ENCODE results near the gene AACS. TPM values are rescaled to one million over a fixed set of nuclear protein-coding genes. Genes with fewer than 3 reads are reported as not detected.

The AACS gene
- total RNA-seq, 1 experiment from 2014 or later: 31.3 TPM

- ChIA-PET POLR2A (no interaction called here), CTCF (no interaction called here)
- Mint-ChIP-seq H3K36me3 (ENCODE audit: insufficient read depth, unreplicated experiment) (no peaks in the 10 kb centered on the region), H3K27ac (ENCODE audit: unreplicated experiment) (no peak overlapping the region), H3K9me3 (ENCODE audit: unreplicated experiment) (no peaks in the 10 kb centered on the region), H3K27me3 (ENCODE audit: insufficient read depth, unreplicated experiment) (no peaks in the 10 kb centered on the region), H3K4me1 (ENCODE audit: low read depth, unreplicated experiment) (no peaks in the 10 kb centered on the region), H3K4me3 (ENCODE audit: unreplicated experiment) (no peak overlapping the region)
- Histone ChIP-seq H3K27me3 (replicated peaks; ENCODE audit: control insufficient read depth, insufficient read depth, low read length) (no peaks in the 10 kb centered on the region), H3K4me3 (ENCODE audit: low read depth, low read length) (no peak overlapping the region), H3K36me3 (ENCODE audit: control insufficient read depth, insufficient read depth, low read length) (no peaks in the 10 kb centered on the region), H3K9me3 (no peaks in the 10 kb centered on the region), H3K4me1 (no peaks in the 10 kb centered on the region)
- DNase-seq: no peak
- intact Hi-C loops (cut with micrococcal nuclease; ENCODE audit: unreplicated experiment): no loop called here
- no TSS peak for BruUV-seq (replicated peaks)
- TF ChIP-seq CTCF (IDR thresholded peaks at IDR 0.05; ENCODE audit: insufficient read depth in 1 of 2, low read depth in 1 of 2, low read length in 1 of 2, severe bottlenecking in 1 of 2, unreplicated experiment in 1 of 2): no peak
These were observed 90.1 kb downstream of the AACS start for GRCh38 chr12:125155366-125155765.

- peaks cover 3% of the 10 kb centered on the region for H3K27me3 Mint-ChIP-seq (ENCODE audit: insufficient read depth, unreplicated experiment)
- peaks cover 7% of the 10 kb centered on the region for H3K4me1 Mint-ChIP-seq (ENCODE audit: low read depth, unreplicated experiment)
- no TSS peak for BruUV-seq (replicated peaks)
- DNase-seq: no peak
- ChIA-PET CTCF (no interaction called here), POLR2A (no interaction called here)
- H3K36me3 Mint-ChIP-seq (ENCODE audit: insufficient read depth, unreplicated experiment): no peaks in the 10 kb centered on the region
- no peaks in the 10 kb centered on the region for H3K27me3 ChIP-seq (replicated peaks; ENCODE audit: control insufficient read depth, insufficient read depth, low read length)
- no peaks in the 10 kb centered on the region for H3K4me1 ChIP-seq
- H3K4me3 ChIP-seq (ENCODE audit: low read depth, low read length): no peak overlapping the region
- H3K9me3 Mint-ChIP-seq (ENCODE audit: unreplicated experiment): peaks cover 13% of the 10 kb centered on the region
- H3K27ac Mint-ChIP-seq (ENCODE audit: unreplicated experiment): no peak overlapping the region
- no peak overlapping the region for H3K4me3 Mint-ChIP-seq (ENCODE audit: unreplicated experiment)
- no peaks in the 10 kb centered on the region for H3K36me3 ChIP-seq (ENCODE audit: control insufficient read depth, insufficient read depth, low read length)
- TF ChIP-seq CTCF (IDR thresholded peaks at IDR 0.05; ENCODE audit: insufficient read depth in 1 of 2, low read depth in 1 of 2, low read length in 1 of 2, severe bottlenecking in 1 of 2, unreplicated experiment in 1 of 2): no peak
- no peaks in the 10 kb centered on the region for H3K9me3 ChIP-seq
- intact Hi-C loops (cut with micrococcal nuclease; ENCODE audit: unreplicated experiment): no loop called here
These were observed 91.9 kb downstream of the AACS start for GRCh38 chr12:125157177-125157576.

- Mint-ChIP-seq H3K27ac (ENCODE audit: unreplicated experiment) (no peak overlapping the region), H3K27me3 (ENCODE audit: insufficient read depth, unreplicated experiment) (peaks cover 6% of the 10 kb centered on the region), H3K4me1 (ENCODE audit: low read depth, unreplicated experiment) (peaks cover 7% of the 10 kb centered on the region), H3K4me3 (ENCODE audit: unreplicated experiment) (no peak overlapping the region), H3K36me3 (ENCODE audit: insufficient read depth, unreplicated experiment) (no peaks in the 10 kb centered on the region), H3K9me3 (ENCODE audit: unreplicated experiment) (peaks cover 13% of the 10 kb centered on the region)
- no peaks in the 10 kb centered on the region for H3K27me3 ChIP-seq (replicated peaks; ENCODE audit: control insufficient read depth, insufficient read depth, low read length)
- no peak overlapping the region for H3K4me3 ChIP-seq (ENCODE audit: low read depth, low read length)
- no peaks in the 10 kb centered on the region for H3K9me3 ChIP-seq
- DNase-seq: no peak
- ChIA-PET CTCF (no interaction called here), POLR2A (no interaction called here)
- TF ChIP-seq CTCF (IDR thresholded peaks at IDR 0.05; ENCODE audit: insufficient read depth in 1 of 2, low read depth in 1 of 2, low read length in 1 of 2, severe bottlenecking in 1 of 2, unreplicated experiment in 1 of 2): no peak
- no peaks in the 10 kb centered on the region for H3K4me1 ChIP-seq
- BruUV-seq (replicated peaks): no TSS peak
- intact Hi-C loops (cut with micrococcal nuclease; ENCODE audit: unreplicated experiment): no loop called here
- no peaks in the 10 kb centered on the region for H3K36me3 ChIP-seq (ENCODE audit: control insufficient read depth, insufficient read depth, low read length)
These were observed 94.5 kb downstream of the AACS start for GRCh38 chr12:125159702-125160101.
